ENCODE data around the gene ENG.
A peak's percentile ranks its signal among the peaks of the same experiment; 100 is the strongest.

DNA sequence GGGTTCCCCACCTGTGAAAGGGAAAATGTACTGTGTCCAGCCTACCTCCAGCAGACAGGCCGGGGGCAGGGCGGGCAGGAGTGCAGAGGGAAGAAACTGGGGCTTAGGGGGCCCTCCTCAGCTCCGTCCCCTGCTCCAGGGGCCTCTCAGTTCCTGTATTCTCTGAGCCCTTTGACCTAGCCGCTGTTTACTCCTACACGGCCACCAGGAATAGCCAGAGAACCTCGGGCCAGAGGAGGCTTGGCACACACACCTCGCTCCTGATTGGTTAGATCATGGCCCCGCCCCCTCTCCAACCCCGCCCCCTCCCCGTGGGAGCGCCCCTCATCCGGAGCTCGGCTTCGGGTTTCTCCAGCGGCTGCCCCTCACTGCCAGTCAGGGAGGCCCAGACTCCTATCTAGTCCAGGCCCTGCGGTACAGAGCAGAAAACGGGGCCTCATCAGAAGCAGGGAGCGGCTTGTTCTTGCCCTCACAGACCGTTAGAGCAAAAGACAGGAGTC, 42.8 kb upstream of the ENG start:
- TF ChIP-seq POLR2A (IDR thresholded peaks at IDR 0.05) (peak; percentile 39 to 50), CTCF (IDR thresholded peaks at IDR 0.05) (peak in 1 of 4 experiments; percentile 11)
